Thyroid gland (tissue), 4 donors: ENCODE measurements around the gene DHRS2.

Experiments
- CTCF ChIP-seq, 6 experiments: fragments of 200-600 bp in 3 of 6; fragments of 450-650 bp in 3 of 6; sonication (generic) in 3 of 6; IDR thresholded peaks; one replicate each; pipeline ENCODE4 v1.5.1; 2016 to 2019; ENCODE audit warnings: antibody characterized with exemption in 6 of 6, mild to moderate bottlenecking in 2 of 6, inconsistent platforms in 1 of 6, moderate library complexity in 1 of 6
- POLR2A ChIP-seq, 2 donors: fragments of 450-650 bp; IDR thresholded peaks; one replicate each; pipeline ENCODE4 v1.6.1; 2017; ENCODE audit warnings: antibody characterized with exemption in 2 of 2, mild to moderate bottlenecking in 2 of 2, moderate library complexity in 1 of 2

GRCh38 chr14:23672200-23672599, 36.0 kb downstream of the DHRS2 start:
- TF ChIP-seq CTCF (IDR thresholded peaks at IDR 0.05) (no peak), POLR2A (IDR thresholded peaks at IDR 0.05) (no peak)
